Natural killer cell (primary cell): ENCODE data around the gene ELMOD3. TPM values are rescaled to one million over a fixed set of nuclear protein-coding genes. Genes with fewer than 3 reads are reported as not detected.
A peak's percentile ranks its signal among the peaks of the same experiment; 100 is the strongest.

ENCODE experiments used
- ATAC-seq, 3 donors: fragments of 150-1000 bp in 2 of 3; fragments of 200-7000 bp in 1 of 3; cut with Tn5 transposase; 1 replicate in 1 of 3; 2 replicates in 2 of 3; pipeline ENCODE4 v1.10.0; 2021; ENCODE audit warnings: mild to moderate bottlenecking in 2 of 3, moderate library complexity in 2 of 3
- DNase-seq, 2 donors: peaks; one replicate each; pipeline versions ENCODE4 v3.0.0 to v3.0.0-alpha.2; 2013 to 2021; ENCODE audit warnings: mixed read lengths in 1 of 2
- H3K27ac ChIP-seq: one replicate; pipeline ENCODE4 v1.5.1; 2013; ENCODE audit warnings: mild to moderate bottlenecking, low read length
- H3K27me3 ChIP-seq: one replicate; pipeline ENCODE4 v1.6.1; 2013; ENCODE audit warnings: low read length; ENCODE audit not compliant: control insufficient read depth, insufficient read depth
- H3K36me3 ChIP-seq: one replicate; pipeline ENCODE4 v1.6.1; 2013; ENCODE audit warnings: low read length; ENCODE audit not compliant: control insufficient read depth, insufficient read depth
- H3K4me1 ChIP-seq: one replicate; pipeline ENCODE4 v1.6.1; 2013; ENCODE audit warnings: low read length; ENCODE audit not compliant: control insufficient read depth, insufficient read depth
- H3K4me3 ChIP-seq: one replicate; pipeline ENCODE4 v1.5.1; 2013; ENCODE audit warnings: low read length
- H3K9me3 ChIP-seq: one replicate; pipeline ENCODE4 v1.6.1; 2013; ENCODE audit warnings: low read length; ENCODE audit not compliant: control insufficient read depth, insufficient read depth
- H3K27ac Mint-ChIP-seq, 2 donors: one replicate each; pipeline ENCODE4 v1.8.0; 2022; ENCODE audit warnings: mild to moderate bottlenecking in 2 of 2, mixed read lengths in 2 of 2, moderate library complexity in 1 of 2
- H3K27me3 Mint-ChIP-seq, 2 donors: one replicate each; pipeline ENCODE4 v1.8.0; 2022; ENCODE audit warnings: low read depth in 2 of 2, mixed read lengths in 2 of 2
- H3K36me3 Mint-ChIP-seq: one replicate; pipeline ENCODE4 v1.8.0; 2022; ENCODE audit warnings: mixed read lengths
- H3K4me1 Mint-ChIP-seq, 2 donors: one replicate each; pipeline ENCODE4 v1.8.0; 2022; ENCODE audit warnings: mixed read lengths in 2 of 2
- H3K4me3 Mint-ChIP-seq: one replicate; pipeline ENCODE4 v1.8.0; 2022; ENCODE audit warnings: mild to moderate bottlenecking, moderate library complexity, mixed read lengths
- H3K9me3 Mint-ChIP-seq, 2 donors: one replicate each; pipeline ENCODE4 v1.8.0; 2022; ENCODE audit warnings: mixed read lengths in 2 of 2
- CTCF ChIP-seq: fragments of 200-600 bp; IDR thresholded peaks from one replicate; pipeline ENCODE4 v1.8.0; 2022; ENCODE audit warnings: antibody characterized with exemption
- WGBS: methylation state at CpG from one replicate; pipeline ENCODE4 v1.1.7; 2013; ENCODE audit warnings: missing lambda C conversion rate; ENCODE audit not compliant: insufficient coverage; 5-methylcytosine and 5-hydroxymethylcytosine counted together
- intact Hi-C: fragments of 100-400 bp; cut with micrococcal nuclease; formaldehyde crosslinking; loops from one replicate; pipeline ENCODE4 v1.14.2; 2022
- total RNA-seq, 4 donors: library from RNA; stranded (reverse); fragments of 120-200 nt in 1 of 4; gene quantifications; one replicate each; pipeline versions ENCODE4 v1.2.3 to v1.2.4, GENCODE V29; 2013 to 2022

The ELMOD3 gene
- total RNA-seq, 3 donors from 2014 or later (not counting 1 experiment from before 2014, with no cell fraction given), result 22.4 to 33.9 (median 24.8) TPM

- Histone ChIP-seq H3K27me3 (no peaks in the 10 kb centered on the region), H3K36me3 (no peaks in the 10 kb centered on the region), H3K4me1 (peaks cover 34% of the 10 kb centered on the region), H3K9me3 (no peaks in the 10 kb centered on the region), H3K27ac (peak overlapping the region; percentile 0), H3K4me3 (no peak overlapping the region)
- peak in 1 of 2 donors; percentile 17 for DNase-seq
- Mint-ChIP-seq H3K27ac (peak overlapping the region; percentile 82 to 87), H3K4me3 (peak overlapping the region; percentile 79), H3K36me3 (no peaks in the 10 kb centered on the region), H3K9me3 (no peaks in the 10 kb centered on the region), H3K27me3 (peaks cover 0 to 4% of the 10 kb centered on the region in 2 donors), H3K4me1 (peaks cover 26 to 36% of the 10 kb centered on the region in 2 donors)
- WGBS, result 48% methylated on average over 14 of the region's 15 CpGs
- TF ChIP-seq CTCF, result no peak
- peak; percentile 24 to 52 (median 35) for ATAC-seq
- intact Hi-C loops, result no loop called here
Observed at GRCh38 chr2:85308896-85309555, 45.5 kb upstream of the ELMOD3 start.

- Mint-ChIP-seq H3K27ac (peak overlapping the region; percentile 82 to 87), H3K9me3 (no peaks in the 10 kb centered on the region), H3K36me3 (no peaks in the 10 kb centered on the region), H3K4me1 (peaks cover 26 to 36% of the 10 kb centered on the region in 2 donors), H3K27me3 (no peaks in the 10 kb centered on the region), H3K4me3 (peak overlapping the region; percentile 79)
- peaks cover 3% of the 10 kb centered on the region for H3K36me3 ChIP-seq
- no peak for TF ChIP-seq CTCF
- peaks cover 34% of the 10 kb centered on the region for H3K4me1 ChIP-seq
- peak in 1 of 2 donors; percentile 56 for DNase-seq
- intact Hi-C loops, result no loop called here
- ATAC-seq, result peak; percentile 54 to 76 (median 69)
- no peak overlapping the region for H3K4me3 ChIP-seq
- no peaks in the 10 kb centered on the region for H3K27me3 ChIP-seq
- 37% methylated on average over 19 of the region's 19 CpGs for WGBS
- no peaks in the 10 kb centered on the region for H3K9me3 ChIP-seq
- peak overlapping the region; percentile 61 for H3K27ac ChIP-seq
Observed at GRCh38 chr2:85309699-85310321, 44.8 kb upstream of the ELMOD3 start.

- peak overlapping the region; percentile 79 for H3K4me3 Mint-ChIP-seq
Observed at GRCh38 chr2:85310330-85310729, 44.2 kb upstream of the ELMOD3 start.

More at GRCh38 chr2:85310330-85310729, 44.2 kb upstream of the ELMOD3 start:
- ATAC-seq (no peak), DNase-seq (peak in 1 of 2 donors; percentile 8)
- no peaks in the 10 kb centered on the region for H3K27me3 ChIP-seq
- Mint-ChIP-seq H3K36me3 (no peaks in the 10 kb centered on the region), H3K9me3 (no peaks in the 10 kb centered on the region), H3K27ac (peak overlapping the region; percentile 82 to 87), H3K27me3 (no peaks in the 10 kb centered on the region), H3K4me1 (peaks cover 26 to 34% of the 10 kb centered on the region in 2 donors)
- H3K36me3 ChIP-seq, result peaks cover 5% of the 10 kb centered on the region
- H3K4me3 ChIP-seq, result no peak overlapping the region
- peaks cover 34% of the 10 kb centered on the region for H3K4me1 ChIP-seq
- no peaks in the 10 kb centered on the region for H3K9me3 ChIP-seq
- intact Hi-C loops, result no loop called here
- no peak for TF ChIP-seq CTCF
- WGBS, result 86% methylated on average over 2 of the region's 3 CpGs
- H3K27ac ChIP-seq, result peak overlapping the region; percentile 61
